ENCODE results near the gene NISCH. TPM values are rescaled to one million over a fixed set of nuclear protein-coding genes. Genes with fewer than 3 reads are reported as not detected.

NISCH gene
- polyA plus RNA-seq, 3 donors, result 9.7 to 106 (median 13.1) TPM

DNA sequence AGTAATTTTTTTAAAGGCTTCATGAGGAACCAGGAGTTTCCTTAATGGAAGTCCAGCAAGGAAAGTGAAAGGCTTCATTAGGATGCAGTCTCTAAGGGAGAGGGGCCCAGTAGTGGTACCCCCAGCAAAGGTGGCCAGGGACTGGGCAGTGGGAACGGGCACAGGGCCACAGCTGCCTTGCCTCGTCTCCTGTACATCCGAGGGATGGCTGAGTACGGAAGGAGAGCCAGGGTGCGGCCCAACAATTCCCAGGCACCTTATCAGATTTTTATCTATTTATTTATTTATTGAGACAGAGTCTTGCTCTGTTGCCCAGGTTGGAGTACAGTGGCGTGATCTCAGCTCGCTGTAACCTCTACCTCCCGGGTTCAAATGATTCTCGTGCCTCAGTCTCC, 25.0 kb upstream of the NISCH start:
- Mint-ChIP-seq H3K9me3 (peaks cover 0 to 3% (median 0%) of the 10 kb centered on the region in 7 donors), H3K4me3 (no peak overlapping the region), H3K36me3 (no peaks in the 10 kb centered on the region), H3K27ac (no peak overlapping the region), H3K4me1 (peaks cover 32% of the 10 kb centered on the region), H3K27me3 (ENCODE audit: low read depth in 3 of 3) (peaks cover 2 to 14% (median 6%) of the 10 kb centered on the region in 3 donors)
- H3K9me3 ChIP-seq (replicated peaks in 1 of 2; ENCODE audit: control insufficient read depth in 1 of 2, insufficient read depth in 1 of 2, low read length in 2 of 2), result no peaks in the 10 kb centered on the region
- 100% methylated on average over 4 of the region's 9 CpGs for WGBS (ENCODE audit: insufficient coverage)
- intact Hi-C loops (cut with micrococcal nuclease), result no loop called here
- DNase-seq, result no peak
- no peaks in the 10 kb centered on the region for H3K79me2 ChIP-seq (ENCODE audit: insufficient read depth, low read length)
- no peak overlapping the region for H3K27ac ChIP-seq (ENCODE audit: low read depth in 1 of 2, low read length in 2 of 2)
- no peak overlapping the region for H2AFZ ChIP-seq (ENCODE audit: insufficient read depth, low read depth, low read length, poor library complexity, severe bottlenecking)
- no peaks in the 10 kb centered on the region for H3K27me3 ChIP-seq (ENCODE audit: control insufficient read depth in 2 of 2, insufficient read depth in 2 of 2, low read length in 2 of 2)
- no peaks in the 10 kb centered on the region for H3K36me3 ChIP-seq (replicated peaks in 1 of 2; ENCODE audit: control insufficient read depth in 1 of 2, insufficient read depth in 2 of 2, low read length in 2 of 2)
- no peak overlapping the region for H3K4me3 ChIP-seq (replicated peaks in 1 of 3; ENCODE audit: low read depth in 2 of 3, low read length in 3 of 3)
- H3K4me1 ChIP-seq (ENCODE audit: control insufficient read depth in 1 of 2, insufficient read depth in 2 of 2, low read length in 2 of 2), result peaks cover 20 to 25% of the 10 kb centered on the region in 2 donors
- H3K4me2 ChIP-seq (replicated peaks; ENCODE audit: extremely low read depth, low read length, poor library complexity, severe bottlenecking), result no peak overlapping the region
- TF ChIP-seq, protein P1, sequence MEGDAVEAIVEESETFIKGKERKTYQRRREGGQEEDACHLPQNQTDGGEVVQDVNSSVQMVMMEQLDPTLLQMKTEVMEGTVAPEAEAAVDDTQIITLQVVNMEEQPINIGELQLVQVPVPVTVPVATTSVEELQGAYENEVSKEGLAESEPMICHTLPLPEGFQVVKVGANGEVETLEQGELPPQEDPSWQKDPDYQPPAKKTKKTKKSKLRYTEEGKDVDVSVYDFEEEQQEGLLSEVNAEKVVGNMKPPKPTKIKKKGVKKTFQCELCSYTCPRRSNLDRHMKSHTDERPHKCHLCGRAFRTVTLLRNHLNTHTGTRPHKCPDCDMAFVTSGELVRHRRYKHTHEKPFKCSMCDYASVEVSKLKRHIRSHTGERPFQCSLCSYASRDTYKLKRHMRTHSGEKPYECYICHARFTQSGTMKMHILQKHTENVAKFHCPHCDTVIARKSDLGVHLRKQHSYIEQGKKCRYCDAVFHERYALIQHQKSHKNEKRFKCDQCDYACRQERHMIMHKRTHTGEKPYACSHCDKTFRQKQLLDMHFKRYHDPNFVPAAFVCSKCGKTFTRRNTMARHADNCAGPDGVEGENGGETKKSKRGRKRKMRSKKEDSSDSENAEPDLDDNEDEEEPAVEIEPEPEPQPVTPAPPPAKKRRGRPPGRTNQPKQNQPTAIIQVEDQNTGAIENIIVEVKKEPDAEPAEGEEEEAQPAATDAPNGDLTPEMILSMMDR (IDR thresholded peaks at IDR 0.05), result no peak
- no peaks in the 10 kb centered on the region for H4K20me1 ChIP-seq (ENCODE audit: insufficient read depth, low read length)
- H3K9ac ChIP-seq (ENCODE audit: insufficient read depth, low read length, poor library complexity, severe bottlenecking), result no peak overlapping the region

DNA sequence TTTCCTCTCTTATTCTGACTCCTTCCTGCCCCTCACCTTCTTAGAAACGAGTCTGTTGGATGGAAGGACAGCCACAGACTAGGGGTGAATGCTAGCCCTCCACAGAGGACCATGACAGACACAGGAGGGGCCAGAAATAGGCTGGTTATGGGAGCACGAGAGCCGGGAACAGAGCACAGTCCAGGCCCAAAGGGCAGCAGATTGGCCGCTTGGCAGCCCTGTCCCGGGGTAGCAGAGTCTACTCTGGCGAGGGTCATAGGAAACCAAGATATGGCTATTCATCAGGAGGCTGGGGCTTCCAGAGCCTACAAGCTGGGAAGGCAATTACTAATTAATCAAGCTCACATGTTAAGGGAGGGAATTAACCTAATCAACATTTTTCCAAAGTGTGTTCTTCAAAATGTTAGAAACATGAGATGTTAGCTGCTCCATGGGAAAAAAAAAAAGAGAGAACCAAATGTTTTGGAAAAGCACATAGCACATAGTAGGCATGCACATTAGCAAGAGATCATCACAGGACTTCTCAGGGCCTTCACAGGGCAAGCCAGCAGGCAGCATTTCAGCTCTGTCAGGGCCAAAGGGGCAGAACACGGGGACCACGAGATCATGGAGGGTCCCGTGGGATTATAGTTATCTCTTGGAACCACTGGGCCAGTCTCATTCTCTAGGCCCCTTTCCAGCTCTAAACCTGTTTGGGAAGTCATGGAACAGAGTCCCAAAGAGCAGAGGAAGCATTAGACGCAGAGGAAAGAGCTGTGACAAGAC, 23.8 kb upstream of the NISCH start:
- Histone ChIP-seq H3K9me3 (replicated peaks in 1 of 2; ENCODE audit: control insufficient read depth in 1 of 2, insufficient read depth in 1 of 2, low read length in 2 of 2) (no peaks in the 10 kb centered on the region), H4K20me1 (ENCODE audit: insufficient read depth, low read length) (no peaks in the 10 kb centered on the region), H3K27me3 (ENCODE audit: control insufficient read depth in 2 of 2, insufficient read depth in 2 of 2, low read length in 2 of 2) (no peaks in the 10 kb centered on the region), H3K4me2 (replicated peaks; ENCODE audit: extremely low read depth, low read length, poor library complexity, severe bottlenecking) (no peak overlapping the region), H3K27ac (ENCODE audit: low read depth in 1 of 2, low read length in 2 of 2) (no peak overlapping the region), H2AFZ (ENCODE audit: insufficient read depth, low read depth, low read length, poor library complexity, severe bottlenecking) (no peak overlapping the region), H3K4me3 (replicated peaks in 1 of 3; ENCODE audit: low read depth in 2 of 3, low read length in 3 of 3) (no peak overlapping the region), H3K79me2 (ENCODE audit: insufficient read depth, low read length) (no peaks in the 10 kb centered on the region), H3K4me1 (ENCODE audit: control insufficient read depth in 1 of 2, insufficient read depth in 2 of 2, low read length in 2 of 2) (peaks cover 27 to 34% of the 10 kb centered on the region in 2 donors), H3K9ac (ENCODE audit: insufficient read depth, low read length, poor library complexity, severe bottlenecking) (no peak overlapping the region), H3K36me3 (replicated peaks in 1 of 2; ENCODE audit: control insufficient read depth in 1 of 2, insufficient read depth in 2 of 2, low read length in 2 of 2) (no peaks in the 10 kb centered on the region)
- peaks cover 2 to 12% (median 6%) of the 10 kb centered on the region in 3 donors for H3K27me3 Mint-ChIP-seq (ENCODE audit: low read depth in 3 of 3)
- H3K4me3 Mint-ChIP-seq, result peak overlapping the region in 1 of 2 donors; percentile 57
- WGBS (ENCODE audit: insufficient coverage), result 92% methylated on average over 7 of the region's 10 CpGs
- DNase-seq, result no peak
- H3K4me1 Mint-ChIP-seq, result peaks cover 37% of the 10 kb centered on the region
- peak overlapping the region in 3 of 7 donors; percentile 14 to 37 (median 15) for H3K27ac Mint-ChIP-seq
- H3K36me3 Mint-ChIP-seq, result no peaks in the 10 kb centered on the region
- peaks cover 0 to 3% (median 0%) of the 10 kb centered on the region in 7 donors for H3K9me3 Mint-ChIP-seq
- intact Hi-C loops (cut with micrococcal nuclease), result no loop called here
- TF ChIP-seq, protein P1 (IDR thresholded peaks at IDR 0.05), result no peak

Measured in CD14-positive monocyte (primary cell).